Measurements from ENCODE around the gene PCCA.

- TF ChIP-seq CTCF (IDR thresholded peaks at IDR 0.05; ENCODE audit: low read length) (no peak), EZH2 (IDR thresholded peaks at IDR 0.05; ENCODE audit: borderline replicate concordance, low read length) (no peak)
Measured at GRCh38 chr13:100392709-100393630, 304.1 kb downstream of the PCCA start.

Measured in OCI-LY1 (cell line).